Natural killer cell treated with Interleukin-12 subunit alpha and Interleukin-12 subunit beta and Interleukin-15 and Interleukin-18, amount 100 ng/mL, for 72 hours (primary cell): ENCODE results near the gene UTS2. TPM values are rescaled to one million over a fixed set of nuclear protein-coding genes. Genes with fewer than 3 reads are reported as not detected.

Source experiments
- ATAC-seq, 2 donors: fragments of 150-1000 bp; cut with Tn5 transposase in 1 of 2; sonication (Bioruptor Pico), chemical (Tn5 transposase) in 1 of 2; 2 replicates each; pipeline ENCODE4 v1.10.0; 2021
- DNase-seq: peaks from one replicate; pipeline ENCODE4 v3.0.0; 2022; ENCODE audit warnings: low spot score
- H3K27ac Mint-ChIP-seq, 2 donors: 1 replicate in 1 of 2; 2 replicates in 1 of 2; pipeline ENCODE4 v1.8.0; 2022; ENCODE audit warnings: mixed read lengths in 2 of 2, mild to moderate bottlenecking in 1 of 2, moderate library complexity in 1 of 2
- H3K27me3 Mint-ChIP-seq, 2 donors: 1 replicate in 1 of 2; 2 replicates in 1 of 2; pipeline ENCODE4 v1.8.0; 2022; ENCODE audit warnings: mixed read lengths in 2 of 2
- H3K36me3 Mint-ChIP-seq: one replicate; pipeline ENCODE4 v1.8.0; 2022; ENCODE audit warnings: mixed read lengths
- H3K4me1 Mint-ChIP-seq, 2 donors: 1 replicate in 1 of 2; 2 replicates in 1 of 2; pipeline ENCODE4 v1.8.0; 2022; ENCODE audit warnings: low read depth in 2 of 2, mixed read lengths in 2 of 2, mild to moderate bottlenecking in 1 of 2
- H3K4me3 Mint-ChIP-seq: one replicate; pipeline ENCODE4 v1.8.0; 2022; ENCODE audit warnings: mixed read lengths
- H3K9me3 Mint-ChIP-seq: 2 replicates; pipeline ENCODE4 v1.8.0; 2022; ENCODE audit warnings: mixed read lengths
- total RNA-seq, 2 donors: library from RNA; stranded (reverse); gene quantifications; one replicate each; pipeline ENCODE4 v1.2.3, GENCODE V29; 2022

The UTS2 gene
- total RNA-seq, 2 donors from 2014 or later, result 0.70 to 0.78 TPM

DNA sequence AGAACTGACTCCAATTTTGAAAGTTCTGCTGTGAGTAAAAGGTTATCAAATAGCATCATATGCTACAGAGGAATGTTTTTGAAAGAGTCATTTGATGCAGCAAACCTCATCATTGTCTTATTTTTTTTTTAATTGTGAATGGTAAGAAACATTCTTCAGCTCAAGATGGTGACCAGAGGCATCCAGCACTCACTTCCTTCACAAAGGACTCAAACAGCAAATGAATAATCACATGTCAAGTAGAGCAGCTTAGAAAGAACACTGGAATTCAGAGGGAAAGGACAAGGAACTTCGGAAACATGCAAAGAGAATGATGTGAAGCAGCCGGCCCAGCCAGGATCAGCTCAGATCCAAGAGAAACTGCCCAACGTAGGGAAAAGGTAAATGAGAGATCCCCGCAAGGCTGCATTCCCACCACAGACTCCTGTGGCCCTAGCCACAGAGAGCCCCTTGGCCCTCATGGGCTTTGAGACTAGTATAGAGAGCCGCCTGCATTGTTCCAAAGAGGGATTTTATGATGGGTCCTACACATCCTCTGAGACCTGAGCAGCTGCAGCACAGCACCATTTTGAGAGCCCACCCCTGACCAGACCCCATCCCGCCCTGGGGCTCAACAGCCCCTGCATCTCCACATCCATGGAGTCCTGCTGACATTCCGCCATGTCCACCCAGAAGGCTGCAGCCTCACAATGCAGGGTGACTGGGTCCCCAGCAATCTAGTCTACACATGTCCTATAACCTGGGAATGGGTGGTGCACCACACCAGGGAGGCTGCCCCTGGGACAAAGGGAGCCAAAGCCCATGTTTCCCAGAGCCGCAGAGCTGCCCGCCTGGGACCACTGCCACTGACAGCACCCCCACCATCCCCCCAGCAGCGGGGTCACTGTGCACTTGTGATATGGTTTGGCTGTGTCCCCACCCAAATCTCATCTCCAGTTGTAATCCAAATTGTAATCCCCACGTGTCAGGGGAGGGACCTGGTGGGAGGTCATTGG is 21.2 kb upstream of the UTS2 start:
- peaks cover 11% of the 10 kb centered on the region for H3K36me3 Mint-ChIP-seq
- no peak overlapping the region for H3K4me3 Mint-ChIP-seq
- peak in 1 of 2 donors; percentile 24 for ATAC-seq
- H3K4me1 Mint-ChIP-seq, result peaks cover 8 to 13% of the 10 kb centered on the region in 2 donors
- no peaks in the 10 kb centered on the region for H3K27me3 Mint-ChIP-seq
- no peak overlapping the region for H3K27ac Mint-ChIP-seq
- peaks cover 6% of the 10 kb centered on the region for H3K9me3 Mint-ChIP-seq
- no peak for DNase-seq

DNA sequence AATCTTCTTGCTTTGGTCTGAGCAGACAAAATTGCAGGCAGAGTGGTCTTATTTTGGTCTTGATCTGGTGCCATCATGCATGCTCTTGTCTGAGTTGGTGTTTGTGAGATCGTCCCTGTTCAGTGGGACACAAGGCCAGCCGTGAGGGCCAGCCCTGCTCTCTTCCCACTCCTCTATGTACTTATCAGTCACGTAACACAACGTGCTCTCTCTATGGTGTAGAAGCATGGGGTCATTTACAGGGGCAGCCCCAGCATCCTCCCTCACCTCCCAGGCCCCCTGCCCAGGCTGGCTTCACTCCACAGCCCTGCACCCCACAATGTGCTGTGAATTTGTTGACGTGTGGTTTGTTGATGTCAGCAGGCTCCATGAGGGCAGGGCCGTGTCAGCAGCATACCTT is 18.3 kb upstream of the UTS2 start:
- Mint-ChIP-seq H3K27me3 (no peaks in the 10 kb centered on the region), H3K4me1 (peaks cover 0 to 3% of the 10 kb centered on the region in 2 donors), H3K27ac (peak overlapping the region in 1 of 2 donors; percentile 47), H3K36me3 (no peaks in the 10 kb centered on the region), H3K9me3 (no peaks in the 10 kb centered on the region), H3K4me3 (no peak overlapping the region)
- ATAC-seq (peak in 1 of 2 donors; percentile 11), DNase-seq (no peak)

DNA sequence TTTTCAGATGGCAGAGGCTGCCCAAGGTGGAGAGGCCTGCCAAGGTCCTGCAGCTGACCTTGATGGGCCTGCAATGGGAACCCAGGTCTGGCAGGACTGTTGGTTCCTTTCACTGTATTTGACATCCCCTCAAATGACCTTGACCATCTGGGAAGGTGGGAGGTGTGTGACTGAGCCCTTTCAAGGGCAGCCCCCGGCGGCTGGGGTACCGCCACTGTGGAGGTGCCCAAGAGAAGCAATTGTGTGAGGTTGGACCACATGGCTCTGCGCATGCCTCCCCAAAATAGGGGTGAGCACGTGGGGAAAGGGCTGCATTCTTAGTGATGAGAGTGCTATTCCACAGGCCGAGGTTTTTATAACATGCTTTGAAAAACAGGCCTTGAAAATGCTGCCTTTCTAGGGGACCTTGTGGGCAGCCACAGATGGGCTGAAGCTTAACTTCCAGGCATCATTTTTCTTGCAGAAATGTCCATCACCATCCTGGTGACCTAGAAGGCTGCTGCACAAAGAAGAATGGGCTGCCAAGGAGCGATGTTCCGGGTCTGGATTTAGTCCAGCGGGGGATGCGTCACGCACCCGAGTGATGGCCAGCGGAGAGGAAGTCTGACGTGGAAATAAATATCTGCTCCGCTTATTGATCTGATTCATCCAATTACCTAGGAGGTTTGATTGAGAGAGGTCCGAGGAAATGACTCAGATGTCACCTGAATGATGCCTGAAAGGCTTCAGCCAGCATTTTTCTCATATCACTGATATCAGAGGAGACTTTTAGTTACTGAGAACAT is 16.5 kb upstream of the UTS2 start:
- H3K36me3 Mint-ChIP-seq, result no peaks in the 10 kb centered on the region
- ATAC-seq (no peak), DNase-seq (no peak)
- no peaks in the 10 kb centered on the region for H3K27me3 Mint-ChIP-seq
- no peak overlapping the region for H3K4me3 Mint-ChIP-seq
- H3K4me1 Mint-ChIP-seq, result peaks cover 0 to 3% of the 10 kb centered on the region in 2 donors
- H3K9me3 Mint-ChIP-seq, result no peaks in the 10 kb centered on the region
- H3K27ac Mint-ChIP-seq, result no peak overlapping the region

DNA sequence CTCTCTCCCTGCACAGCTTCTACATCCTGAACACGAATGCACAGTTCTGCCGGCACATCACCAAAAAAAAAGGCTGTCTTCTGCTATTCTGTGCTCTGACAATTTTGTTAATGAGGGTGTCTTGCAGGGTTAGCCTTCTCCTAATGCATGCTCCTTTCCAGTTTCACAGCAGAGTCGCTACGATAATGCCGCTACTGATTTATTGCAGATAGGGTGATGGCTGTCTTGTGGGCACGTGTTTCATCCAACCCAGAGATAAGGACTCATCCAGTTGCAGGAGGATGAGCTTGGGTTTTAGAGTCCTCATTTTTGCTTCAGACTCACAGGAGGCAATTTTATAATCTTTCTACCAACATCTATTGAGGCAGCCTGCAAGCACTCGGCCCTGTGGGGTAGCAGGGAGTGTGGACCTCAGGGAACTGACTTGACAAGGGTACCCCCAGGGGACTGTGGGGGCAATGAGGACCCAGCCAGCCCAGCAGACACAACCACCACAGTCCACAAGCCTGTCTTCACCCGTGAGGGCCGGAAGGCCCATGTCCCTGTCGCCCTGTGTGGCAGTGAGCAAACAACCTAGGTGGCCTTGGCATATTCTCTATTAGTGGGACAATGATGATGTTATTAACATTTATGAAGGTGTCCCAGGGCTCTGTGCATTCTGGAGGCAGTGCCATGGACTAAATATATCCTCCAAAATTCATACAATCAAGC is 15.4 kb upstream of the UTS2 start:
- no peak for ATAC-seq
- Mint-ChIP-seq H3K4me3 (no peak overlapping the region), H3K27ac (no peak overlapping the region), H3K36me3 (no peaks in the 10 kb centered on the region), H3K4me1 (peaks cover 0 to 2% of the 10 kb centered on the region in 2 donors), H3K27me3 (no peaks in the 10 kb centered on the region), H3K9me3 (no peaks in the 10 kb centered on the region)
- no peak for DNase-seq

DNA sequence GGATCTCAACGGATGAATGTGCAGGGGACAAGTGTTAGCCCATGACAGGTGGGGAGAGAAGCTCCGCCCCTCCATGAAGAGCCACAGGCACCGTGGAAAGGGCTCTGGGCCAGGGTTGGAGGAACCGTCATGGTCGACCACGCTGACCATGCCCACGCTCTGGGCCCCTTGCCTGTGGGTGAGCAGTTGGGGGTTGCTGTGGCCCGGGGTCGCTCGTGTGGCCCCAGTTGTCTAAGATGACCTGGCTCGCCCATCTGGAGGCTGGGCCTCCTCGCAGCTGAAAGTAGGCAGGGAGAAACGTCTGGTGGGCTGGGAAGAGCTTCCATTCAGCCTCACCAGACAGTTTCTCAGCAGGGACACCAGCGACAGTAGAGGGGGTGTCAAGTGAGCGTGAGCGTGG is 13.1 kb upstream of the UTS2 start:
- DNase-seq, result no peak
- Mint-ChIP-seq H3K27me3 (no peaks in the 10 kb centered on the region), H3K4me3 (no peak overlapping the region), H3K9me3 (no peaks in the 10 kb centered on the region), H3K36me3 (no peaks in the 10 kb centered on the region), H3K27ac (no peak overlapping the region), H3K4me1 (no peaks in the 10 kb centered on the region)
- no peak for ATAC-seq

DNA sequence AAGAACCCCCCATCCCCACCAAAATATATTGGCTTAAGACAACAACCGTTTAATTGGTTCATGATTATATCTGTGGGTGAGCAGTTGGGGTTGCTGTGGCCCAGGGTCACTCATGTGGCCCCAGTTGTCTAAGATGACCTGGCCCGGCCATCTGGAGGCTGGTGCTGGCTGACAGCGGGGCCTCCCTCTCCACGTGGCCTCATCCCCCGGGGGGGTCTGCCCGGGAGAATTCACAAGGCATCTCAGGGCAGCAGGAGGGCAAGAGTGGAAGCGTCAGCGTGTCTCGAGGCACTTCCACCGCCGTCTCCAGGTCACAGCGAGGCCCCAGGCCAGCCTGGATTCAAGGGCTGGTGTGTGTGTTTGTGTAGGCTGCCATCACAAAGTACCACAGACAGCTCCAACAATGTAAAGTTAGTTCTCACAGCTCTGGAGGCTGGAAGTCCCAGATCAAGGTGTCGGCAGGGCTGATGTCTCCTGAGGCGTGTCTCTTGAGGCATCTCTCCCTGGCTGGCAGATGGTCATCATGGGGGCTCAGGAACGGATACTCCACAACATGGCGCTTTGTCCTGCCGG is 11.0 kb upstream of the UTS2 start:
- no peak overlapping the region for H3K4me3 Mint-ChIP-seq
- no peaks in the 10 kb centered on the region for H3K27me3 Mint-ChIP-seq
- no peaks in the 10 kb centered on the region for H3K4me1 Mint-ChIP-seq
- no peak for DNase-seq
- peak overlapping the region in 1 of 2 donors; percentile 57 for H3K27ac Mint-ChIP-seq
- no peaks in the 10 kb centered on the region for H3K36me3 Mint-ChIP-seq
- no peaks in the 10 kb centered on the region for H3K9me3 Mint-ChIP-seq
- no peak for ATAC-seq

DNA sequence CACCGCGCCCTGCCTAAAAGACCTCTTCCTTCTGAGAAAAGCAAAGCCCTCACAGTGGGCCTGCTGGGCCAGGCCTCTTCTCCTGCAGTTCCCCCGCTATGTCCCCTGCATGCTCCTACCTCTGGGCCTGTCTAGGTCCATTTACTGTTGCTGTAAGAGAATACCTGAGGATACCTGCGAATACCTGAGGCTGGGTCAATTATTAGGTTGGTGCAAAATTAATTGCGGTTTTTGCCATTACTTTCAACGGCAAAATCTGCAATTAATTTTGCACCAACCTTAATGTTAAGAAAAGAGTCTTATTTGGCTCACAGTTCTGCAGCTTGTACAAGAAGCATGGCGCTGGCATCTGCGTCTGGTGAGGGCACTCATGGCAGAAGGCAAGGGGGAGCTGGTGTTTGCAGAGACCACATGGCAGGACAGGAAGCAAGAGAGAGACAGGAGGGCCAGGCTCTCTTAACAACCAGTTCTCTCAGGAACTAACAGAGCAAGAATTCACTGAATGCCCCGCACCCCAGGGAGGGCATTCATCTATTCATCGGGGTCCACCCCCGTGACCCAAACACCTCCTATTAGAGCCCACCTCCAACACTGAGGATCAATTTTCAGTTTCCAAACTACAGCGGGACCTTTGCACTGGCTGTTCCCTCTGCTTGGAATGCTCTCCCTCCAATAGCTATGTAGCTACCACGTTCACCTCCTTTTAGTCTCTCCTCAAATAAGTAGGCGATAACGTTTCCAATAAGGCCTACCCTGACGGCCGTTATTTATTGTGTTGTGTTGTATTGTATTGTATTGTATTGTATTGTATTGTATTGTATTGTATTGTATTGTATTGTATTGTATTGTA is 9.6 kb upstream of the UTS2 start:
- H3K9me3 Mint-ChIP-seq, result no peaks in the 10 kb centered on the region
- no peak for DNase-seq
- H3K36me3 Mint-ChIP-seq, result no peaks in the 10 kb centered on the region
- no peak for ATAC-seq
- H3K27me3 Mint-ChIP-seq, result no peaks in the 10 kb centered on the region
- no peaks in the 10 kb centered on the region for H3K4me1 Mint-ChIP-seq
- no peak overlapping the region for H3K27ac Mint-ChIP-seq
- H3K4me3 Mint-ChIP-seq, result no peak overlapping the region

DNA sequence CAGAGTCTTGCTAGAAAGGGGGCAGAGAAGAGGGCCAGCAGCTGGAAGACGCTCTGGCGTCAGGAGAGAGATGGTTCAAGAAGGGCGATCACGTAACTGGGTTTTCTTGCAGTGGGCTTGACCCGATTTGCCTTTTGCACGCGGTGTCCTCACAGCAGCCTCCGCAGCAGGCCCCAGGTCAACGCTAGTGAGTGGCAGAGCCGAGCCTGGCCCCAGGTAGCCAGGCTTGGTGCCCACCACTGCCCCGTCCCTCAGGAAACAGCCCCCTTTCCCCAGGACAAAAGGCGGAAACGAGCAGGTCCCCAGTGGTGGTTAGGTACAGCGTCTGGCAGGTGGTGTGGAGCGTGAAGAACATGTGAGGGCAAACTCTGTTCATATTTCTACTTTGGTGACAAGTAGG is 8.6 kb upstream of the UTS2 start:
- Mint-ChIP-seq H3K36me3 (no peaks in the 10 kb centered on the region), H3K27ac (no peak overlapping the region), H3K4me1 (peaks cover 0 to 2% of the 10 kb centered on the region in 2 donors), H3K27me3 (no peaks in the 10 kb centered on the region), H3K4me3 (no peak overlapping the region), H3K9me3 (no peaks in the 10 kb centered on the region)
- ATAC-seq (no peak), DNase-seq (no peak)

DNA sequence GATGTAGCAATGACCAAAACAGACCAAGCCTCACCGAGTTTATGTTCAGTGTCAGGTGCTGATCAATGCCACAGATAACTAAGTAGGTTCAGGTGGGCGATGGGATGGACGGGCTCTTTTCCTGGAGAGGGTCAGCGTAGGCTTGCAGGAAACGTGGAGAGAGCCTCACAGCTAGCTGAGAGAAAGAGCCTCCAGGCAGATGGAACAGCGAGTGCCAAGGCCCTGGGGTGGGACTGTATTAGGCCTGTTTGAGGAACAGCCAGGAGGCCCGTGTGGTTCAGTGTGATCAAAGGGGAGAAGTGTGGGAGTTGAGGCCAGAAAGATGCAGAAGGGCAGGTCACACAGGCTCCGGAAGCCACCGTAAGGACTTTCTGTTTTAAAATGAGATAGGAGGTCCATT is 7.3 kb upstream of the UTS2 start:
- Mint-ChIP-seq H3K4me1 (peaks cover 4 to 6% of the 10 kb centered on the region in 2 donors), H3K27ac (peak overlapping the region in 1 of 2 donors; percentile 13), H3K36me3 (no peaks in the 10 kb centered on the region), H3K9me3 (no peaks in the 10 kb centered on the region), H3K27me3 (no peaks in the 10 kb centered on the region), H3K4me3 (no peak overlapping the region)
- DNase-seq (no peak), ATAC-seq (no peak)

DNA sequence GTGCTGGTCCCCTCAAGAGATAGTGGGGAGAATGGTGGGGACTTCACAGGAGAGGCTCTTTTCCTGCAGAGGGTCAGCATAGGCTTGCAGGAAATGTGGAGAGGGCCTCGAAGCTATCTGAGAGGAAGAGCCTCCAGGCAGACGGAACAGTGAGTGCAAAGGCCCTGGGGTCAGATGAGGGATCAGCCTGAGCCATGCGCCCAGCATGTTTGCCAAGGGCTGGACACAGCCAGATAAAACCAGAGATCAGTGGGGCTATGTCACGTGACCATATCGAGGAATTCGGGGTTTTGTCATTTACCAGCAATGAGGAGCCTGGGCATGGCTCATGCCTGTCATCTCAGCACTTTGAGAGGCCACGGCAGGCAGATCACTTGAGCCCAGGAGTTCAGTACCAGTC is 6.5 kb upstream of the UTS2 start:
- DNase-seq, result no peak
- Mint-ChIP-seq H3K27me3 (no peaks in the 10 kb centered on the region), H3K4me1 (peaks cover 4 to 6% of the 10 kb centered on the region in 2 donors), H3K4me3 (no peak overlapping the region), H3K36me3 (no peaks in the 10 kb centered on the region), H3K27ac (no peak overlapping the region), H3K9me3 (no peaks in the 10 kb centered on the region)
- ATAC-seq, result no peak

DNA sequence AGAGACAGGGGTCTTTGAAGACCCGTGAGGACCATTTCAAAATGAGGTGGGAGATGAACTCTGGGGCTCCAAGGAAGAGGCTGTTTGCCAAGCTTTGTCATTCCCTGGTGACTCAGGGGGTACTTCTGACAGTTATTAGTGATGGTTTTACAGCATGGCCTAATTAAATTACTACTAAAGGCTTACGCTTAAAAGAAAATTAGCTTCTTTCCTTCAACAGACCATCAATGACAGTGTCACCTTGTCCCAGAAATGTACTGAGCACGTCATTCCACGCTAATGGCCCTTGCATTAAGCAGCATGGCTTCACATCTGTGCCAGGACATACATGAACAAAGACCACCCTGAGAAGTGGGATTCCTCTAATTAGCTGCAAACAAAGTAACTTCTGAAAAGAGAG is 5.1 kb upstream of the UTS2 start:
- H3K4me1 Mint-ChIP-seq, result peaks cover 4 to 6% of the 10 kb centered on the region in 2 donors
- H3K4me3 Mint-ChIP-seq, result no peak overlapping the region
- no peak overlapping the region for H3K27ac Mint-ChIP-seq
- ATAC-seq, result no peak
- H3K36me3 Mint-ChIP-seq, result no peaks in the 10 kb centered on the region
- DNase-seq, result no peak
- H3K9me3 Mint-ChIP-seq, result no peaks in the 10 kb centered on the region
- H3K27me3 Mint-ChIP-seq, result no peaks in the 10 kb centered on the region

DNA sequence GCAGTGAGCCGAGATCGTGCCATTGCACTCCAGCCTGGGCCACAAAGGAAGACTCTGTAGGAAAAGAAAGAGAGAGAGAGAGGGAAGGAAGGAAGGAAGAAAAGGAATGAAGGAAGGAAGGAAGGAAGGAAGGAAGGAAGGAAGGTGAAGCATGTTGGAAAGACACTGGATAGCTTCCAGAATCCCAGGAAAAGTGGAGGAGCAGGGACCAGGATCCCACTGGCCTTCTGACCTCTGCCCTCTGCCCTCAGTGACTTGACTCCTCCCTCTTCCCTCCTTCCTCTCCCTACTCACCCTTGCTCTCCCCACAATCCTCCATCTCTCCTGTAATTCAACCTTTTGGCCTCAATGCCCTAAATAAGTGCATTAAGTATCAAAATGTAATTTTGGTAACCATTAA is 4.1 kb upstream of the UTS2 start:
- no peak overlapping the region for H3K4me3 Mint-ChIP-seq
- no peak overlapping the region for H3K27ac Mint-ChIP-seq
- no peaks in the 10 kb centered on the region for H3K36me3 Mint-ChIP-seq
- no peaks in the 10 kb centered on the region for H3K9me3 Mint-ChIP-seq
- DNase-seq (no peak), ATAC-seq (no peak)
- H3K4me1 Mint-ChIP-seq, result peaks cover 4 to 6% of the 10 kb centered on the region in 2 donors
- H3K27me3 Mint-ChIP-seq, result no peaks in the 10 kb centered on the region

DNA sequence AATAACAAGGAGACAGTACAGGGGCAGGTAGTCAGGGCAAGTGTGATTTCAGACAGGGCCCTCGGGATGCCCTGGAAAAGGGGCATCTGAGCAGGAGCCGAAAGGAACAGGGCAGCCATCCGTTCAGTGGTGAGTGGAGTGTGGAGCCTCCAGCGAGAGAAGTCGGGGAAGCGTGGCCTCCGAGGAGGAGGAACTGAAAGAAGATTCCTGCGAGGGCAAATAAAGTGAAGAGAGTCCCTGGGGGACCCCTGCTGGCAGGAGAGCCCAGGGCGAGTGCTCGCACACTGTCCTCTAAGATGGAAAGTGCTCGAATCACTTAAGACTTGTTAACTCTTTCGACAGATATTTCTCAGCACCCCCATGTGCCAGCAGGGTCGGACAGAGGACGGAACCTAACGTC is 3.5 kb upstream of the UTS2 start:
- peak overlapping the region in 1 of 2 donors; percentile 4 for H3K27ac Mint-ChIP-seq
- DNase-seq (no peak), ATAC-seq (peak in 1 of 2 donors; percentile 48)
- peaks cover 4 to 8% of the 10 kb centered on the region in 2 donors for H3K4me1 Mint-ChIP-seq
- H3K9me3 Mint-ChIP-seq, result no peaks in the 10 kb centered on the region
- no peaks in the 10 kb centered on the region for H3K36me3 Mint-ChIP-seq
- H3K4me3 Mint-ChIP-seq, result peak overlapping the region; percentile 1
- no peaks in the 10 kb centered on the region for H3K27me3 Mint-ChIP-seq
